Cardiac septum (tissue), 1 donor: ENCODE measurements around the gene BOD1L2. TPM values are rescaled to one million over a fixed set of nuclear protein-coding genes. Genes with fewer than 3 reads are reported as not detected.

Experiments used
- DNase-seq: peaks from one replicate; pipeline ENCODE4 v3.0.0-alpha.2; 2020; ENCODE audit warnings: low spot score
- intact Hi-C: fragments of 100-400 bp; cut with DNase I; formaldehyde crosslinking; loops from one replicate; pipeline ENCODE4 v1.14.0; 2022
- long read RNA-seq: library from polyadenylated mRNA; unstranded; transcript quantifications from one replicate; pipeline ENCODE4 v2.0.0, GENCODE V29; 2021
- total RNA-seq: library from RNA; stranded (reverse); fragmentation: NEBNext Ultra II Directional; extraction: Animal tissue kit (Norgen Biotek cat#: 25700); gene quantifications from one replicate; pipeline ENCODE4 v1.2.1, GENCODE V29; 2021
- donor health status: DM: no; HTN: no; CAD: no.

Gene BOD1L2
- not detected for total RNA-seq
- long read RNA-seq: 0 reads

DNA sequence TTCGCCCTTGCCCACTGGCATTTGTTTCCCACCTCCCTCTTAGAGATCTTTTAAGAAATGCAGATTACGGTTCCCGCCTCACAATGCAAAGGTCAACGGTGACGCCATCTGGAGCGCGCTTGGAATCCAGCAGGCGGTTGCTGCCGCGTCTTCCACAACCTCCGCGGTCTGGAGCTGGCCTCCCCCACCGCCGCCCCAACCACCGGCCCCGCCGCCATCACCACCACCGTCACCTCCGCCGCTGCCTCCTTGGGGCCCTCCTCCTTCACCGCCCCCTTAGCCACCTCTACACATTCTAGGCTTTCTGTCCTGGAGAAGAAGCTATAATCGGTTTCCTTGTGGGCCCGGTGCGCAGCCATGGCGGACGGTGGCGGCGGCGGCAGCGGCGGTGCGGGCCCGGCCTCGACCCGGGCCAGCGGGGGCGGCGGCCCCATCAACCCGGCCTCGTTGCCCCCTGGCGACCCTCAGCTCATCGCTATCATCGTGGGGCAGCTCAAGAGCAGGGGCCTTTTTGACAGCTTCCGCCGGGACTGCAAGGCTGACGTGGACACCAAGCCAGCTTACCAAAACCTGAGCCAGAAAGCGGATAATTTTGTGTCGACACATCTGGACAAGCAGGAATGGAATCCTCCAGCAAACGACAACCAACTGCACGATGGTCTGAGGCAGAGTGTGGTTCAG lies at the start of gene BOD1L2:
Gene BOD1L2, plus strand, starts transcription at position 132 of the 681 bp plus-strand sequence. Its CDS starts 226 bp downstream, at position 358.
- DNase-seq: no peak
- intact Hi-C loops: no loop called here

DNA sequence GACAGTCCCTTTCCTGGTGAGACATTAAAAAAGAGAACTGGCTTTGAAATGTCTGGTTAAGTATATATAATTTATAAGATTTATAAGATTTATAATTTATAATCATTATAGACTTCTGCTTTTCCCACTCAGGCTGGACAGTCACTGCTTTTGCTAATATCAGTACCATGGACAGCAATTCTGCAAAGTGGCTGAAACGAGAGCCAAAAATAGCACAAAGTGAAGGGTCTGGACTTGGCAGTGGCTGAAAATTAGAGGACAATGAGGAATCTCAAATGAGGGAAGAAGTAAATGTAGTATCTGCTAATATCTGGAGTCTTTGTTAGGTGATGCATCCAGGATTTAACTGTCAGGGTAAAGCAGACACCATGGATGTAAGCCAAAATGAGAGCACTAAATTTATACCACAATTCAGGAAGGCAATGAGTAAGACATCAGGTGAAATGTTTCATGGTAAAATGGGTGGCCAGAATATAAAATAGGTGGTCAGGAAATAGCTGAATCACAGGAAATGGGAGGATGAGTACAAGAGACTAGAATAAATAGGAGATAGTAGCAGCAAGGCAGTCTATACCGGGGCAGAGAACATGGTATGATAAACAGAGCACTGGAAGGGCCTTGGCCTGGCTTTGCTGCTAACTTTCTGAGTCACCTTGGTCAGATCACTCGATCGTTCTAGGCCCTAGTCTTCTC lies 39.6 kb upstream of the BOD1L2 start:
- no peak for DNase-seq
- intact Hi-C loops: no loop called here

DNA sequence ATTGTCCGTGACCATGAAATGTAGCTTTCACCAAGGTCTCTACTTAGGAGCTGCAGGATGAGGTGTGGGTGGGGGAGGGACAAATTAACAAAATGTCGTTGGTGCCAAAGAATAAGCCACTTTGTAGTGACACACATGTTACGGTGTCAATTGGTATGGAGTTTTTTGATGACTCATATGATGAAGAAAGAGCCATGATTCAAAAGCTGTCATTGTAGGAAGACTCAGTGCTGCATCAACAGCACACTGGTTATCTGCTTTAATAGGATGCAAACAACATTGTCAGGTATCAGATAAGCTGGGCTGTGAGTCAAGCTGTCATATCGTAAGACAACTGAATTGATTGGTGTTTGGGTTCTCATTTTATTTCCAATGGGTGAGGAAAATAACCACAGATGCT lies 36.6 kb upstream of the BOD1L2 start:
- DNase-seq: no peak
- intact Hi-C loops: no loop called here

DNA sequence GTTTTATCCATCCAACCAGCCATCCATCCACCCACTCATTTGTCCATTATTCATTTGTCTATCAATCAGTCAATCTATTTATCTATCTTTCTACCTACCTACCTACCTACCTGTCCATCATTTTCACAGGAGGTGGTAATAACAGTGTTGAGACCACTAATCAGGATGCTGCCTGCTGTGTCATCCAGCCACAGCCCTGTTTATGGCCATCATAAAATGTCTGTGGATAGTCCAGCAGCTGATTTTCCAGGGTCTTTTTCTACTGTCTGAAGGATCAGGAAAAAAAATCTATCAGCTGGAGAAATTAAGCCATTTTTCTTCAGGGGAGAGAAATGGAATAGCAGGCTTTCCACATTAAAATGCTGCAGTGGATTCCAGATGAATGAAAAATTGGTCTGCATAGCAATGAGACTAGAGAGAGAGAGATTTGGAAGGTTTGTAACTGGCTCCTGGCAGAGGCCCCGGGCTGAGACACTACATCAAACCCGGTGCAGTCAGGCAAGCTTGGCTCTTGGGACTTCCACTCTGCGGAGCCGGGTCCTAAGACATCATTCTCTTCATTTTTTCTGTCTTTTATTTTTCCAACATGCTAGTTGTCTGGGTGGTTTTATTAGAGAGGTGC lies 33.0 kb upstream of the BOD1L2 start:
- intact Hi-C loops: no loop called here

DNA sequence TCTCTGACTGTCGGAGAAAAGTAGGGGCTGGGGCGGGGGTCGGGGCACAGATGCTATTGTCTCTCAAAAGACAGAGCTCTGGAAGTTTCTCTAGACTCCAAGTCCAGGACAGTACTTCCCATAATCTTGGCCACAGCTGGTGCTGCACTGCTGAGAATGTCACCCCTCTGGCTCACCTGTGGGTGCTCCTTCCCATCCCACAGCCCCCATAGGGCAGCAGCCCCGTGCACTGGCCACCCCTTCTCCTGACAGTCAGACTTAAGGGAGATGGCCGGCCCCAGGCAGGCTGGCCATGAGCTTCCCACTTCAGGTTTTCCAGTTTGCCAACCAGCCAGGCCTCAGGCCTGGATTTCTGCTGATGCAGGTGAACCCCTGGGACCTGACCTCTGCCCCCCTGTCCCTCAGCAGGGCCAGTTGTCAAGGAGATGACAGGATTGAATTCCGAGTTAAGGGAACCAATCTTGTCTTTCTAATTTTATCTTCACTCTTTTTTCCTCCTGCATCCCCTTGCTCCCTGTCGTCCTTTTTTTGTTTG lies 30.2 kb upstream of the BOD1L2 start:
- DNase-seq: no peak
- intact Hi-C loops: no loop called here

More for the DNA sequence above, 33.0 kb upstream of the BOD1L2 start:
- DNase-seq: no peak

DNA sequence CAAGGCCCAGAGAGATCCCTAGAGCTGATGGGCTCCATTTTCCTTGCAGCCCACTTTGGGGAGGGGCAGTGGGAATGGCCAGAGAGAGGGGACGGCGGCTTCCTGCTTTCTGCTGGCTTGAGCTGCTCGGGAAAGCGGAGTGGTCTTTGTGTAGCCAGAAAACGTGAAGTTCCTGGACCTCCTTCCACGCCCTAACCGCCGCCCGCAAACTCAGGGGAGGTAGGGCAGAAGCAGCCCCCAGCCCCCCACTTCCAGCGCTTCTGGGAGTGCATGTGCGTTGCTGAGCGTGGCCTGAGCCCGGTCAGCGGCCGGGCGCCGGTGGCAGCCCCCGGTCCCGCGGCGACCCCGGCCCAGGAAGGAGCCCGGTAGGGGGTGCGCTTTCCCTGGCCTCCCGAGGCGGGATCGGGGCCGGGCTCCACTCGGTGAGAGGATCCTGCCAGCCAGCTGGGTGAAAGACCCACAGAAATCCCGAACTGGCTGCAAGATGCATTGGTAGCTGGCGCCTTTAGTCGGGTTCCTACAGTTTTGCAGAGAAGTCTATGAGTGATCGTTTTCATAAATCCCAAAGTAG lies 25.3 kb upstream of the BOD1L2 start:
- intact Hi-C loops: no loop called here
- DNase-seq: no peak

DNA sequence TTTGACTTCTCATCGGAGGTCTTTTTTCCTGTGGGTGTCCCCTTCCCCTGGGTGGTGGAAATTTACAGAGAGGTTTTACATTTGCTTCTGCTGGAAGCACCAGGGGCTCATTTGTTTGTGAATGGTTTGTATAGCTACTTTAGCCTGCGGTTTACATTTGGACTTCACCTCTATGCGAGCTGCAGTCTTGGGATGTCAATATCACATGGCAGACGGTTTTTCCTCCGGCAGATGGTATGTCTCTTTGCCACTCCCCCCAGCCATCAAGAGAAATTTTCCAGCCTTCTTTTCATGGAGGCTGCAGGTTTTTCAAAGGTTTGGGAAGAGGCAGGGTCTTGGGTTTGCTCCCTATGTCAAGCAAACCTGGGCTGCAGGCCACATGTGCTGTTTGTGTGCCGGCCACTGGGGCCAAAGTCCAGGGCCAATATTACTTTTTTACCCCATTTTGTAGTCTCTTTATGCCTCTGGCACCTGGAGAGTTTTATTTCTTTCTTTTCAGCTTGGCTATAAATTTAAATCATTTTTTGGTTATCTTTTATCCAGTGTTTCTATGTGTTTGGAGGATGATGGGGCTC lies 23.9 kb upstream of the BOD1L2 start:
- DNase-seq: no peak
- intact Hi-C loops: no loop called here

DNA sequence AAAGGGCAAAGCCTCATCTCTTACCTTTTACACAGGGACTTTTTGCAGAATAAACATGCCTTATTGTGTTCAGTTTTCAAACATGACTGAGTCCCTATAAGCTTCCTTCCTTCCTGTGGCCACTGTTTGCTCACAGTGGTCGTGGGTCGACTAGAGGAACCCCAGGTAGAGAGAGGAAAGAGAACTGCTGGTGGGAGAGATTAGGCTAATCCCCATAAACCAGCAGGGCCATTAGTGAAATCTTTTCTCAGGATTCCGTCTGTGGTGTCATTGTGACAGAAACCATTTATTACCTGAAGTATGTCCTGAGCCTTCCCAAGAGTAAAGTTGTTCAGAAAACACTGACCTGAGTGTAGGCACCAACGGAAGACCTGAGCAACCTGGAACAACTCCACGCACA lies 21.3 kb upstream of the BOD1L2 start:
- no peak for DNase-seq
- intact Hi-C loops: no loop called here

DNA sequence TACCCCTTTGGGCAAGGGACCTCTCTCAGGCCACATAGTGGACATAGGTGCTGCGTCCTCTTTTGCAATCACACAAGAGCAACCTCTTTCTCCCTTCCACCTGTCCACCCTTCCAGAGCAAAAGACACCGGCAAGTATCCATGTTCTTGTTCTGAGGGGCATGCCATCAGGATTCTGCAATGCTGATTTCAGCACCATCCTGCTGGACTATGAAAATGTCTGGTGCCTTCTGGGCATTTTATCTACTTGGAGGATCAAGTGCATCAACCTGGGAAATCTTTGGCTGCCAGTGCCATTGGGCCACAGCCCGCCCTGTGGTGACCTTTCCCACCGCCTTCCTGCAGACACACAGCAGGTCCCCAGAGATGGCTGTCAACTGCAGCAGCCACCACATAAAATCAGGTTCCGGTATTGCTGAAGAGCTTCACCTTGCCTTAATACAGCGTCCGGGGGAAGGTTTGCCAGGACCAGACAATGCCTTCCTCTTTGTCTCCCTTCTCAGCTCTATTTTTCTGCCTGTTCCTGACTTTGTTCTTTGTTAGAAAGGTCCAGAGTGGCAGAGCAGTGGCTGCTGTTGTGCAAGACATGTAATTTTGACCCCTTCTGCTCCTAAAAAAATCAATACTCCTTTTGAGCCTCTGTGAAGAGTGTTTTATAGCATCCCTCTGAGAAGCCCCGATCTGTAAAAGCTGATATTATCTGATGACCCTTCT lies 18.5 kb upstream of the BOD1L2 start:
- intact Hi-C loops: no loop called here
- DNase-seq: no peak

DNA sequence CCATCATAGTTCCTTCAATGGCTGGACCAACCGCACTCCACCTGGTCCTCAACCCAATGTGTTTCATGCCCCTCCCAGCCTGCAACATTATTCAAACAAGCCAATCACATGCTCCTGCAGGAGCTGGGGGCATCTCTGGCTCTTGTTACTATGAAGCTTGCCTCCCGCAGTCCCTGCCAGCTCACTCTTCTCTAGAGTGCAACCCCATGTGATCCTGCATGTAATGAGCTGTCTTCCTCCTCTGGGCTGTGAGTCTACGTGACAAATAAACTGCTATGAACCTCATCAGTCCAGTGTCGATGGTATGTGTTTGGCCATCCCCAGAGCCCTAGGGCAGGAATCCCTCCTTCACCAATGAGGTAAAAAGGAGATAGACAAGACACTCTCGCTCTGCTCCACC lies 15.8 kb upstream of the BOD1L2 start:
- intact Hi-C loops: no loop called here
- DNase-seq: no peak

DNA sequence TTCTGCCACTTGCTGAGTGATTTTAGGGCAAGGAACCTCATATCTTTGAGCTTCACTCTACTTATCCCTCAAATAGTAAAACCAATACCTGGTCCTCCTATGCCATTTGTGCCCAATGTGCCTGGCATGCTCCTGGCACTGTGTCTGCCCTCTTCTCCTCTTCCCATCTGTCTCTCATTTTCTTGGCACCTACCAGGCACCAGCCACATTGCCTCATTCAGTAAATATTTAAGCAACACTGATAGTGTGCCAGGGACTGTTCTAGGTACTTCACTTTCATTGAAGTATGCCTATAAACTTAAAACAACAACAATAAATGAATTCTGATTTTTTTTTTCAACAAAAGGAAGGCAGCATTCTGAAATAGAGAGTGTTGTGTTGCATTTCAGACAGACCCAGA lies 15.1 kb upstream of the BOD1L2 start:
- no peak for DNase-seq
- intact Hi-C loops: no loop called here

DNA sequence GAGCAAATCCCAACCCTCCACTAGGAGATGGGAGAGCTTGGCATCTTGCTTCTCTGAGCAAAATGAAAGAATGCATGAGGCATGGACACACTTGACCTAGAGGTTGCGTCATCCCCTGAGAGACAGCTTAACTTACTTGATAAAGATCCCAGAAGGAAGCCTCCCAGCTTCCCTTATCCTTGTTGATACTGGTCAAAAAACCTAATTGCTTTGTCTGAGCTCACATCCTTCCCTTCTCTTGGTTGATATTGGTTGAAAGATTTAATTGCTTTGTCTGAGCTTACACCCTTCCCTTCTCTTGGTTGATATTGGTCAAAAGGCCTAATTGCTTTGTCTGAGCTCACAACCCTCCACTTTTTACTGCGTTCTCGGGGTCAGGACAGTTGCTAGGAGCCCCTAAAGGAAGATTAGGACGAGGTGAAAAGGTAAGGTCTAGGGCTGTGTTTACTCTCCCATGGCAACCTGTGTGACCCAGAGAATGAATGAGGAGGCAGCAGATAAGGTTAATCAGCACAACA lies 12.2 kb upstream of the BOD1L2 start:
- intact Hi-C loops: no loop called here
- no peak for DNase-seq

DNA sequence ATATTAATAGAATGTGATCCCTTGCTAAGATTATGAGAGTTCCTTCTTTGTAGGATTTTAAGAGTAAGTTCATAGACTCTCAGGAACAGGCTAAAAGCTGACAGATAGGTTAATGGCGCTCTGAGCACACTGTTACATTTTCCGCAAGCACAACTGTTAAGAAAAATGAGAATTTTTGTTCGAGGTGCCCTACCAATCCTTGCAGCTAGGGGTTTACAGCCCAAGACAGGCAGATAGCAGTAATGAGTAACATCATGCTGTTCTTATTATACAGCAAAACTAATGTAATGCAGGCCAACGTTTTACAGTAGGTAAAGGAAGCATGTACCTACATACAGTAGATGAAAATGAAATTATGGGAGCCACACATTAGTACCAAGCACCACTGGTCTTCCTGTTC lies 11.2 kb upstream of the BOD1L2 start:
- intact Hi-C loops: no loop called here

DNA sequence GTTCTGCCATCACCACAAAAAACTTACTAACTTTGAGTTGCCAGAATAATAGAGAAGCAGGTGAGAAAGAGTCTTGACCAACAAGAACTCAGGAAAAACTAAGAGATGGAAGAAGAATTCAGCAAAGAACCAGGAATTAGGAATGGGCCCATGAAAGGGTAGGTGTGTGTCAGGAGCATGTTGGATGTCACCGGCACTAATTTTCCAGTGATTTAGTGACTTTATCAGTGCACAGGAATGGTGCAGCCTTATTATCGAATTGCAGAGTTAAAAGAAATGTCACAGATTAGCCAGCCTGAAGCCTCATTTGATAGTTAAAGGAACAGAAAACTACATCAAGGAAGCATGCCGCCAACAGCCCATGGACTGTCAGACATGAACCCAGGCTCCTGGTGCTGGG lies 9.0 kb upstream of the BOD1L2 start:
- intact Hi-C loops: no loop called here
- DNase-seq: no peak

More for the DNA sequence above, 11.2 kb upstream of the BOD1L2 start:
- no peak for DNase-seq

DNA sequence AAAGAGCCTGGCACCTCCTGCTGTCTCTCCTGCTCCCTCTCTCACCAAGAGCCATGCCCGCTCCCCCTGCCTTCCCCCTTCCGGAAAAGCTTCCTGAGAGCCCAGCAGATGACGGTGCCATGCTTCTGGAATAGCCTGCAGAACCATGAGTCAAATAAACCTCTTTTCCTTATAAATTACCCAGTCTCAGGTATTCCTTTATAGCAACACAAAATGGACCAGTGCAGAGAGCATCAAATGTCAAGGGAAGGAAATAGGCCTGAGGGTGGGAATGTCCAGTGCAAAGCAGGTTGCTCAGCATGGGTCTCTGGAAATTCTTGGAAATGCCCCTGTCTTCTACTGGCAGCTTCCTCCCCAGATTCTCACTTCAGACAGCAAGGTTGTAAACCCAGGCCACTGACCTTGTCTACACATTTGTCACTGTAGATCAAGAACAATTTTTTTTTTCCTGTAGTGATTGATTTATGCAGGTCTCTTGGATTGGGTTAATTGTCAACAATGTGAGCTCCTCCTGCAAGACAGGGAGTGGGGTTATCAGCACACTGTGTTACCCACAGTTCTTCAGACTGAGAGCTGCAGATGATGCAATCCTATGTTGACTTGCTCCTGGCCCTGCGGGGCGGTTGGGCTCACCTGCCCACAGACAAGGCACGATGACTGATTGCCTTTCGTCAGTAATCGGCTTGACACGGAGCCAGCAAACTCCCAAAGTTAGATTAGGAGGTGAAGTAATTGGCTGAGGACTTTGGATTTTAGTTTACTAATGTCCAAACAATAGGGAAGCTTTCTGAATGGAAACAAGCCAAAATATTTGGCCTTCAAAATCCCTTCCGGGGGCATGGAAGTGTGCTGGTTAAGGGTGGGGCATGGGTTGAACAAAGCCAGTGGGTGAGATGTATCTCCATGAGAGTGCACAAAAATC lies 5.4 kb upstream of the BOD1L2 start:
- DNase-seq: no peak
- intact Hi-C loops: no loop called here

DNA sequence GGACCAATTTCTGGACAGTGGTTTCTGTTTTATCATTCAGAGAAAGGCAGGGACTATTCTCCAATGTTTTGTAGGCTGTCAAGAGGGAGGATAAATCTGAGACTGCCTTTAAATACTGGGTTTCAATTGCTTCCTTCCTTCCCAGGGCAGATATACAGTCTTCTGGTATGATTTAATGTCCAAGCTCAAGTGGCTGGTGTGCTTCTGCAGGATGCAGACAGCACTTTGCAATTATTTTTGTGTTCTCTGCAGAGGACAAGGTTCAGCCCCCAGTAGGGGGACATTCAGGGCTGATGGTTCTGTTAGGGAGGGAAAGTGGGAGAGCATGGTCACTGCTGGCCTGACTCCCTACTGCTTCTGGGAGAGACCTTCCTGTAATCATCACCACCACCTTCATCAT lies 4.6 kb upstream of the BOD1L2 start:
- intact Hi-C loops: no loop called here
- no peak for DNase-seq

DNA sequence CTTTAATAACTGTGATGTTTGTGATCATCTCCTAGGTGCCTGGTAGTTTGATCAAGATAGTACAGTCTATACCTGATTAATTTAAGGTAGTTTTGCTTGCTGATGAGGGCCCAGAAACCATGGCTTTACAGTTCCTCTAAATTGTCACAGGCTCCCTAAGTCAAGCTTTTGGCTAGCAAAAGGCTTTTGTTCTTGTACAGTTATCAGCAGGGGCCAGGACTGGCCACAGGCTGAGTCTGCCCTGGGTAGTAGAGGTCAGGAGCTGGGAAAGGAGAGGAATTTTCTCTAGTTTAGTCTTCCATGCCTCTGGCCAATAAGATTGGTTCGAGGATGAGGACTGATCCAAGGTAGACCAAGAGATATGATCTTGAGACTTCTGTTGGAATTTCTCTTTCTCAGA lies 3.6 kb upstream of the BOD1L2 start:
- intact Hi-C loops: no loop called here

DNA sequence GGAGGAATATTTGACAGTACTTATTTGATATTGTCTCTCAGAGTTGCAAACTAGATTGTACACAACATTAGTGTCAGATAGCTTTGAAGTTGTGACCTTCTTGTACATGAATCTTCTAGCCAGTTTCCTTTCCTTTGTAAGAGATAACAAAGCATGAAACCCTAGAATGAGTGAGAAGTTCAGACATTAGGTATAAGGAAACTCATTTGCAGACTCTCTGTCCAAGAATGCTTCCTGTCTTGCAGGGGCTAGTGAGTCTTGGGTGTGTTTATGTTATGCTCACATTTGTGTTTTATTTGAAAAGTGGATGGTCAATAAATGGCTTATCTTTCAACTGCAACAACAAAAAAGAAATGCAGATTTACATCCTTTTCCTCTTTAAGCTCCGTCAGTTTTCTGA lies 1.4 kb downstream of the BOD1L2 start:
- intact Hi-C loops: no loop called here
- no peak for DNase-seq

More for the DNA sequence above, 3.6 kb upstream of the BOD1L2 start:
- no peak for DNase-seq
